ENCODE measurements around the gene CACHD1. TPM values are rescaled to one million over a fixed set of nuclear protein-coding genes. Genes with fewer than 3 reads are reported as not detected.
"Not testable (repeated sequence)": the region's sequence is repeated elsewhere in the genome, so short reads cannot be mapped to it uniquely, and the experiment has no call there.

Gene CACHD1
- total RNA-seq, 1 donor from 2014 or later, result 9.6 TPM

GRCh38 chr1:64584479-64584878 is 114.5 kb downstream of the CACHD1 start:
- DNase-seq (ENCODE audit: low spot score), result no peak

- DNase-seq (ENCODE audit: low spot score), result no peak
These were observed 118.9 kb downstream of the CACHD1 start for GRCh38 chr1:64588876-64589275.

- no peak for DNase-seq (ENCODE audit: low spot score)
These were observed 120.4 kb downstream of the CACHD1 start for GRCh38 chr1:64590316-64590715.

DNA sequence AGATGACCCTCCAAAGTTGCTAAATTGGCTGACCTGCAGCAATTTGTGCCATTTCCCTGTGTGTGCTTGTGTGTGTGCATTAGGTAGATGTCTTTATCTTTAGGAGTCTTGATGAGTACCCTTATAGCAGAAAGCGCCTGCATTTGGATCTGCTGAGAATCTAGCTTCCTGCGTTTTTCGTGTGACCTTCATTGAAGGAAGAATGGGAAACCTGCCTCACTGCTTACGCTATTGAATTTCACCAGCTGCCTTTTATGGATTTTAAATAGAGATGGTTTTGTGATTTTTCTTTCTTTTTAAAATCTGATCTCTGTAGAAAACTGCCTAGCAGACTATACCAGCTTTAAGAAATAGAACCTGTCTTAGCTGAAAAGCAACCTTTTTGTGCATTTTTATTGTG is 124.5 kb downstream of the CACHD1 start:
- DNase-seq (ENCODE audit: low spot score), result no peak

DNA sequence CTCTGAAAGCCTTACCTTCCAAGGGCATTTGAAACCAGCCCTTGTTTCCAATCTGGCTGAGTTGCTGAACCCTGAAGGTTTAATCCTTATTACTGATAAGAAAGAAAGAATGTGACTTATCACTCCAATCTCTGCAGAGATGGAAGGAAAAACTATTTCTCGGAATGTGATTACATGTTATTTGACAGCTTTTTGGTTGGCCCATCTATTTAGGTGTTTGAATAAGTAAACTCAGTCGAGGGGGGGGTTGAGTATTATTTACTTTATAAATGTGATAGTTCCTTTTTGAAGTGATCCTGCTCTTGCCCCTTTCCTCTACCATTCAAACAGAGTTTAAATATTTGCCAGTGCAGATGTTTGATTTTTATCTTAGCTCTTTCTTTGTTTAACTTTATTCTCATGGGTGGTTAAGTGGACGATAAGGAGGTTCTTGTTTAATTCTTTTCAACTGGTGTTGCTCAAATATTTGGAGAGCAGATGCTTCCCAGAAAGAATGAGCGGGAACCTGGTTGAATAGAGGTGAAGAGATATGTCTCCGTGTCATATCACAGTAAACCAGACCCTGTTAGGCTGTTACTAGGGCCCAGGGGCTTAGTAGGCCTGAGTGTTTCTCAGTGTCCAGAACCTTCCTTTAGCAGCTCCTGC is 126.1 kb downstream of the CACHD1 start:
- DNase-seq (ENCODE audit: low spot score), result no peak

DNA sequence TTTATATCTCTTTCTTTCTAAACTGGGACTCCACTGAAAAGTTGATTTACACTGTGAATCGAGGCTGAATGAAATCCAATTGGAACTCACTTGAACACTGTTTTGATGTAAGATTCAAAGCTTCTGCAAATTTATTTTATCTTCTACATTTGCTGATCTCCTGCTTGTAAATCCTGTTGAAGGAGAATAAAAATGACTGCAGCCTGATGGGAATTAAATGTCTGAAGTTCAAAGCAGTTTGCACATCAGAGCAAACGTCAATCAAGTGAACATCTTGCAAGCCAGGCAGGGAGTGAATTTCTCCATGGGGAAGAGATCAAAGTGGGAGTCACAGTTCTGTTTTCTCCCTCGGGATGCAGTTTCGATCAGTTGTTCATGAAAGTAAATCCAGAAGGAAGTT is 127.2 kb downstream of the CACHD1 start:
- peak; percentile 48 for DNase-seq (ENCODE audit: low spot score)

GRCh38 chr1:64598100-64598571 is 128.2 kb downstream of the CACHD1 start:
- peak; percentile 27 for DNase-seq (ENCODE audit: low spot score)

GRCh38 chr1:64599242-64599641 is 129.3 kb downstream of the CACHD1 start:
- DNase-seq (ENCODE audit: low spot score), result no peak

GRCh38 chr1:64601207-64601606 is 131.3 kb downstream of the CACHD1 start:
- no peak for DNase-seq (ENCODE audit: low spot score)

GRCh38 chr1:64608005-64608650 is 138.2 kb downstream of the CACHD1 start:
- no peak for DNase-seq (ENCODE audit: low spot score)

DNA sequence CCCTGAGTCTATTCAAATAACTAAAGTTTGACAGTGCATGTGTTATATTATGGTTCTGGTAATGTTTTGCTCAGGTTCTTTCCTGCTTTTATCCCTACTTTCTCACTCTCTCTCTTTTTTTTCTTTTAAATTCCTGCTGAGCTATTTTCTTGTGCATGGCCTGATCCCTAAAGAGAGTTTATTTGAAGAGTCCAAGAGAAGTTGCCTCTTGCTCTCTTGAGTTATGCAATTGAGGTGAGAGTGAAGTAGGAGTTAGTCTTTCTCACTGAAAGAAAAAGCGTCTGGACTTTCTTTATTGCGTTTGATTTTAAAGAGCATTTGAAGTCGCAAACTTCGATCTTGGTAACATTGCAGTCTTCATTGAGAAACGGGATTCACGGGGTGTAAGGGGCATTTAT is 138.7 kb downstream of the CACHD1 start:
- DNase-seq (ENCODE audit: low spot score), result no peak

DNA sequence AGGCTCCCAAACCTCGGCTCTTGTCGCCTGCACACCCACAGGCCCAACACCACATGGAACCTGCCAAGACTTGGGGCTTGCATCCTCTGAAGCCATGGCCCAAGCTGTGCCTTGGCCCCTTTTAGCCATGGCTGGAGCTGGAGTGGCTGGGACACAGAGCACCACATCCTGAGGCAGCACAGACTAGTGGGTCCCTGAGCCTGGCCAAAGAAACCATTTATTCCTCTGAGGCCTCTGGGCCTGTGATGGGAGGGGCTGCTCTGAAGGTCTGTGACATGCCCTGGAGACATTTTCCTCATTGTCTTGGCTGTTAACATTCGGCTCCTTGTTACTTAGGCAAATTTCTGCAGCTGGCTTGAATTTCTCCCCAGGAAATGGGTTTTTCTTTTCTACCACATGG is 141.0 kb downstream of the CACHD1 start:
- not testable (repeated sequence) for DNase-seq (ENCODE audit: low spot score)

DNA sequence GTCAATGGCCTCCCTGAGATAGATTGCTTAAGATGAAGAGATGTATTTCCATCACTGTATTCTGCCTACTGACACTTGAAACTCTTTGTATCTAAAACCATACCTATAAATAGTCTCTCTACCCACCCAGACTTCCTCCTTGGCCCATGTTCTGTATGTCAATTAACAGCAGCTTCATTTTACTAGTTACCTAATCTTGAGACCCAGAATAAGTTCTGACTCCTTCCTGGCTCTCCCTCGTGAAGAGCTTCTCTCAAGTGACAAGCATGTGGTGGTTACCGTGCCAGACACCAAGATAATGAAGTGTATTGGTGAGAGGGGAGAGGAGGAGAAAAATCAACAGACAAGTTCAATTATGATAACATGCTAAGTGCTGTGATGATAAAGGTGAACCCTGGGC is 146.1 kb downstream of the CACHD1 start:
- DNase-seq (ENCODE audit: low spot score), result no peak

- DNase-seq (ENCODE audit: low spot score), result peak; percentile 5
These were observed 153.8 kb downstream of the CACHD1 start for GRCh38 chr1:64623750-64624191.

DNA sequence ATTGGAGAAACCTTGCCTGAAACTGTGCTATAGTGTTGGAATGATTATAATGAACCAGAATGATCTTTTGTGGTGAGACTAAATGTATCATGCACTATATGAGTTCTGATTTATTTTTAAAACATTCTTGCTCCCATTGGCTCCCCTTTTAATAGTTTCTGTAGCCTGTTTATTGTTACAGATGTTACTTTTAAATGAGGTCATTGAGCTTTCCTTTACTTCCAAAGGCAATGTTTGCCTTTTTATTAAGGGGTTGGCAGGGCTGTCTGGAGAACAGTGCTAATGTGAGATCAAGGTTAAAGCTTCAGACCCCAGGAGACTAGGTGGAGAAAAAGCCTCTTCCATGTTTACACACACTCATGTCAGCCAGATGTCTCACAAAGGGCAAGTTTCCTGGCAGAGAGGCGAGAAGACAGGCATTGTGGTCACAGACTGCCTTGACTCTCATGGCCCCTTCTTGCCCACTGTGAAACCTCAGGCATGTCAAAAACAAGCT is 154.3 kb downstream of the CACHD1 start:
- peak; percentile 55 for DNase-seq (ENCODE audit: low spot score)

GRCh38 chr1:64624808-64625207 is 154.9 kb downstream of the CACHD1 start:
- DNase-seq (ENCODE audit: low spot score), result peak; percentile 35

- no peak for DNase-seq (ENCODE audit: low spot score)
These were observed 160.7 kb downstream of the CACHD1 start for GRCh38 chr1:64630611-64631010.

DNA sequence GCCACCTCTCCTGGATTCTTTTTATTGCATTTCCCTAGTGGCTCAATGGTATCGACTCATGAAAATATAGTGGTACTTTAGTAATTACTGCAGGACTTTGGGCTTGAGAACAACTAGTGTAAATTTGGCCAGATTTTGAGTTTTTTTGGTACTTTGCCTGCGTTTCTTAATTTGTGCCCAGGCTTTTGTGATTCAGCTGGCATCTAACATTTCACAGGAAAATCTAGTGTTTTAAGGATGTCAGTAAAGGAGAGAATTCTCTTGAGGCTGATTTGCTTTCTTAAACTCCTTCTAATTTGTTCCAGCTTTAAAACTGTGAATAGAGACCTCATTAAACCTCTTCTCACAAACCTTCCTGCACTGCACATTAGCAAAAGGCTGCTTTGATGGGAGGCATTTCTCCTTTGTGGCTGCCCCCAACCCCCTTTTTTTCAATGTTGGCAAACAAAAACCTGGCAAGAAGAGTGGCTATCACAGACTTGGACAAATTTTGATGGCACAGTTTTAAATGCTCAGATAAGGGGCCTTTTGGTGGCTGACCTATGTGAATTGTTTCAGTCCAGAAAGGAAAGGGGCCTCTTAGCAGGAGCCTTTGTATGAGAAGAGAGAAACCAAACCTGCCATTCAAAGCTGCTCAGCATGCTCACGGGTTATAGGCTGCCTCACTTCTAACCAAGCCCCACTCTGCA is 161.6 kb downstream of the CACHD1 start:
- DNase-seq (ENCODE audit: low spot score), result no peak

DNA sequence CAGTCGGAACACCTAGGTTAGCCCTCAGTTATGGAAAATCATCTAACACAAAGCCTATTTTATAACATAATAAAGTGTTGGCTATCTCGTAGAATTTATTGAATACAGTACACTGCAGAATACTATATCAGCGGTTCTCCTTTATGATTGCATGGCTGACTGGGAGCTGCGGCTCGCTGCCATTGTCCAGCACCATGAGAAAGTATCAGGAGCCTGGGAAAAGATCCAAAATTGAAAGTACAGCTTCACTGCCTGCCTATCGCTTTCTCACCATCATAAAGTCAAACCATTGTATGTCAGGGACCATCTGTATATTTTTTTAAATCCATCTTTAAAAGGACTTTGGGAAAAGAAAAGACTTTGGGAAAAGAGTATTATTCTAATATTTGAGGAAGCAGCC is 163.0 kb downstream of the CACHD1 start:
- DNase-seq (ENCODE audit: low spot score), result no peak

DNA sequence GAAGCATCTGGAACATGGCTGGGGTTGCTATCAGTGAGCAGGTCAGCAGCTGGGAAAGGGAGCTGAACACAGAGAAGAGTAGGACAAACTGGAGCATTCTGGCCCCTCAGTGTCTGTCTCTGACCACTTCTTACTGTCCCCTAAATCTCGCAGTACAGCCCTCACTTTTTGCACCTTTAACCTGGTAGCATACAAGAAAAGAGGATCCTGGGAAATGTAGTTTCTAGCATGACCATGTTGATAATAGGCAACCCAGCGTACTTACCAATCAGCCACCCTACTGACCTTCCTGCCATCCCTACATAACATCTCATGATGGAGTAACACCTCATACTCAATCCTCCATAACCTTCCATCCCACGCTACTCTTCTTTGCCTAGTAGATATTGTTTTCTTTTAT is 175.8 kb downstream of the CACHD1 start:
- DNase-seq (ENCODE audit: low spot score), result no peak

GRCh38 chr1:64650411-64650810 is 180.5 kb downstream of the CACHD1 start:
- DNase-seq (ENCODE audit: low spot score), result peak; percentile 19

DNA sequence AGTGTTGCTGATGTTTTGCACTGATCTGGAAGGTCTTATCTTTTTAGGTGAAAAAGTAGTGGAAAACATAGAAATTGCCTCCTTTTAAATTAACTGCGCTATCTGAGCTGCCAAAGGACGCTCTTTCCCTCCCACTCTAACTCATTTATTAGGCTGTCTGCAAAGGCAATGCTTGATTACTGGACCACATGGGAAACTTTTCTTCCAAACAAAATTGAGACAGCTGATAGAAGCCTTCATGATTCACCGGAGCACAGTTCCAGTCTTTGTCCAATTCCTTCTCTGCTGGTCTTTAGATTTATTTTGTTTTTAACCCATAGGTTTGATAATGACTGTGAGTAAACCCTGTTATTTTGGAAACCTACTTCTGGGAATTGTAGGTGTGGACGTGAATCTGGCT is 181.9 kb downstream of the CACHD1 start:
- DNase-seq (ENCODE audit: low spot score), result no peak

GRCh38 chr1:64653466-64653865 is 183.5 kb downstream of the CACHD1 start:
- no peak for DNase-seq (ENCODE audit: low spot score)

Measured in umbilical cord (tissue), 2 donors.